GM12878 (cell line): ENCODE data around the gene PODXL2. TPM values are rescaled to one million over a fixed set of nuclear protein-coding genes. Genes with fewer than 3 reads are reported as not detected.

Experiments used
- ATAC-seq: fragments of 200-7000 bp; cut with Tn5 transposase; 3 replicates; pipeline ENCODE4 v1.9.1; 2020; ENCODE audit warnings: mild to moderate bottlenecking, moderate library complexity
- BruUV-seq: library from RNA; stranded (reverse); fragments of 400-500 nt; replicated peaks from 2 replicates; lab custom pipeline; 2021; lab: Mats Ljungman, UMichigan
- CTCF ChIA-PET: fragments of 300-600 bp; sonication (Branson Sonifier 250); formaldehyde crosslinking; extraction: SDS; loops from one replicate; lab custom pipeline; 2021; ENCODE audit warnings: inconsistent platforms; lab: Yijun Ruan, JAX
- POLR2A ChIA-PET: fragments of 350-600 bp; formaldehyde crosslinking; extraction: SDS; loops from one replicate; lab custom pipeline; 2021; ENCODE audit warnings: inconsistent platforms; lab: Charles Lee
- RAD21 ChIA-PET: fragments of 300-600 bp; sonication (Branson Sonifier 250); formaldehyde crosslinking; loops from one replicate; lab custom pipeline; 2023; ENCODE audit warnings: antibody characterized with exemption; ENCODE audit not compliant: unreplicated experiment; lab: Charles Lee
- SMC1A ChIA-PET: fragments of 300-600 bp; sonication (Branson Sonifier 250); formaldehyde crosslinking; loops from one replicate; lab custom pipeline; 2023; ENCODE audit not compliant: unreplicated experiment, uncharacterized antibody; lab: Charles Lee
- DNase-seq: peaks from one replicate; pipeline ENCODE4 v3.0.0-alpha.2; 2011; ENCODE audit warnings: low read depth, low spot score
- FAIRE-seq: peaks from 3 replicates; lab custom pipeline; 2011; peaks lifted over from hg19 to GRCh38; lab: Jason Lieb, UNC
- H2AFZ ChIP-seq: 2 replicates; pipeline ENCODE4 v1.6.0; 2011; ENCODE audit warnings: low read depth, low read length, control low read depth; ENCODE audit not compliant: control insufficient read depth
- H3K27ac ChIP-seq: 2 replicates; pipeline ENCODE4 v1.5.1; 2011; ENCODE audit warnings: control low read depth; ENCODE audit not compliant: control insufficient read depth, insufficient read depth
- H3K27me3 ChIP-seq, 2 experiments: replicated peaks in 1 of 2; 2 replicates each; pipeline versions ENCODE4 v1.6.0 to v1.6.1; 2011; ENCODE audit warnings: low read length in 1 of 2; ENCODE audit not compliant: control insufficient read depth in 2 of 2, insufficient read depth in 2 of 2
- H3K36me3 ChIP-seq, 2 experiments: 2 replicates each; pipeline ENCODE4 v1.5.1; 2011; ENCODE audit warnings: low read length in 1 of 2; ENCODE audit not compliant: control insufficient read depth in 2 of 2, insufficient read depth in 2 of 2
- H3K4me1 ChIP-seq: 2 replicates; pipeline ENCODE4 v1.6.1; 2011; ENCODE audit warnings: mild to moderate bottlenecking, low read length, moderate library complexity, mixed read lengths; ENCODE audit not compliant: control insufficient read depth, insufficient read depth
- H3K4me2 ChIP-seq: 2 replicates; pipeline ENCODE4 v1.6.0; 2011; ENCODE audit warnings: control low read depth; ENCODE audit not compliant: control insufficient read depth, insufficient read depth
- H3K4me3 ChIP-seq: fragments of 200-600 bp; sonication (generic); 2 replicates; pipeline ENCODE4 v1.5.1; 2016
- H3K79me2 ChIP-seq: 2 replicates; pipeline ENCODE4 v1.6.0; 2011; ENCODE audit warnings: low read length; ENCODE audit not compliant: control insufficient read depth, insufficient read depth
- H3K9ac ChIP-seq: 2 replicates; pipeline ENCODE4 v1.8.0; 2011; ENCODE audit warnings: low read length, control low read depth, mixed read lengths; ENCODE audit not compliant: control insufficient read depth, insufficient read depth
- H3K9me3 ChIP-seq: replicated peaks from 3 replicates; pipeline ENCODE4 v1.5.1; 2011; ENCODE audit warnings: mild to moderate bottlenecking, low read length; ENCODE audit not compliant: control insufficient read depth, insufficient read depth
- H4K20me1 ChIP-seq: 2 replicates; pipeline ENCODE4 v1.6.0; 2011; ENCODE audit not compliant: control insufficient read depth, insufficient read depth
- BHLHE40 ChIP-seq, 2 experiments: fragments of 450-650 bp in 1 of 2; IDR thresholded peaks; 2 replicates each; pipeline ENCODE4 v1.6.1; 2011 to 2017; ENCODE audit warnings: low read depth in 2 of 2, borderline replicate concordance in 1 of 2, improper control_type of control experiment in 1 of 2, low read length in 1 of 2, mild to moderate bottlenecking in 1 of 2
- DPF2 ChIP-seq: fragments of 450-650 bp; IDR thresholded peaks from 2 replicates; pipeline ENCODE4 v1.6.1; 2017; ENCODE audit warnings: mild to moderate bottlenecking
- EED ChIP-seq: sonication (generic); IDR thresholded peaks from 2 replicates; pipeline ENCODE4 v1.6.1; 2016; ENCODE audit warnings: antibody characterized with exemption, low read depth
- ETV6 ChIP-seq, 2 experiments: fragments of 450-650 bp in 1 of 2; IDR thresholded peaks in 1 of 2; conservative IDR thresholded peaks in 1 of 2; 2 replicates each; pipeline ENCODE4 v1.6.1; 2014; ENCODE audit warnings: antibody characterized with exemption in 1 of 2, borderline replicate concordance in 1 of 2, low read depth in 1 of 2, mild to moderate bottlenecking in 1 of 2, moderate library complexity in 1 of 2
- FOS ChIP-seq: IDR thresholded peaks from 3 replicates; pipeline ENCODE4 v1.6.1; 2011; ENCODE audit warnings: borderline replicate concordance; ENCODE audit not compliant: insufficient read length; ENCODE audit errors: extremely low read depth
- FOXK2 ChIP-seq: fragments of 450-650 bp; IDR thresholded peaks from 2 replicates; pipeline ENCODE4 v1.6.1; 2017; ENCODE audit warnings: mild to moderate bottlenecking, moderate library complexity
- HDAC6 ChIP-seq: fragments of 200-600 bp; sonication (generic); IDR thresholded peaks from one replicate; pipeline ENCODE4 v1.8.0; 2017; ENCODE audit warnings: antibody characterized with exemption; ENCODE audit not compliant: unreplicated experiment
- JUNB ChIP-seq: IDR thresholded peaks from 2 replicates; pipeline ENCODE4 v1.6.1; 2016; ENCODE audit warnings: antibody characterized with exemption, mild to moderate bottlenecking
- LARP7 ChIP-seq: fragments of 450-650 bp; IDR thresholded peaks from 2 replicates; pipeline ENCODE4 v1.6.1; 2017; ENCODE audit warnings: mild to moderate bottlenecking
- MLLT1 ChIP-seq: fragments of 450-650 bp; IDR thresholded peaks from 2 replicates; pipeline ENCODE4 v1.6.1; 2016; ENCODE audit warnings: mild to moderate bottlenecking
- MYC ChIP-seq: IDR thresholded peaks from 2 replicates; pipeline ENCODE4 v1.6.1; 2011; ENCODE audit warnings: mild to moderate bottlenecking, low read length, moderate library complexity, inconsistent platforms; ENCODE audit not compliant: insufficient read depth, insufficient replicate concordance, insufficient read length, severe bottlenecking
- NR2C1 ChIP-seq: fragments of 450-650 bp; IDR thresholded peaks from 2 replicates; pipeline ENCODE4 v1.6.1; 2017; ENCODE audit warnings: antibody characterized with exemption, mild to moderate bottlenecking, moderate library complexity
- SIX5 ChIP-seq: IDR thresholded peaks from 2 replicates; pipeline ENCODE4 v1.6.1; 2011; ENCODE audit warnings: mild to moderate bottlenecking, low read depth, low read length, moderate library complexity; ENCODE audit not compliant: severe bottlenecking
- SMARCA5 ChIP-seq: fragments of 450-650 bp; IDR thresholded peaks from 2 replicates; pipeline ENCODE4 v1.6.1; 2017; ENCODE audit warnings: mild to moderate bottlenecking
- SUZ12 ChIP-seq: fragments of 200-600 bp; sonication (generic); IDR thresholded peaks from one replicate; pipeline ENCODE4 v1.6.1; 2018; ENCODE audit warnings: antibody characterized with exemption, mild to moderate bottlenecking; ENCODE audit not compliant: unreplicated experiment
- TARDBP ChIP-seq: IDR thresholded peaks from 2 replicates; pipeline ENCODE4 v1.6.1; 2016; ENCODE audit warnings: borderline replicate concordance
- USF2 ChIP-seq: IDR thresholded peaks from 2 replicates; pipeline ENCODE4 v1.6.1; 2011; ENCODE audit warnings: low read depth, low read length, improper control_type of control experiment, borderline replicate concordance
- YBX1 ChIP-seq: fragments of 450-650 bp; IDR thresholded peaks from 2 replicates; pipeline ENCODE4 v1.6.1; 2016; ENCODE audit warnings: antibody characterized with exemption
- ZNF217 ChIP-seq: fragments of 450-650 bp; IDR thresholded peaks from 2 replicates; pipeline ENCODE4 v1.6.1; 2017; ENCODE audit warnings: antibody characterized with exemption, mild to moderate bottlenecking
- WGBS: methylation state at CpG from one replicate; pipeline ENCODE4 v1.1.6; 2016; ENCODE audit warnings: low lambda C conversion rate; ENCODE audit not compliant: insufficient replicate concordance, insufficient coverage; ENCODE audit errors: missing lambda C conversion rate; 5-methylcytosine and 5-hydroxymethylcytosine counted together
- in situ Hi-C: fragments of 300-500 bp; cut with MboI; formaldehyde crosslinking; loops from 9 replicates; pipeline ENCODE4 v1.14.3; 2018; ENCODE audit warnings: mixed read lengths
- intact Hi-C: fragments of 100-400 bp; cut with micrococcal nuclease; formaldehyde crosslinking; loops from one replicate; pipeline ENCODE4 v1.14.2; 2022; ENCODE audit not compliant: unreplicated experiment
- polyA plus RNA-seq, 11 experiments: library from polyadenylated mRNA; depleted of rRNA in 4 of 11; unstranded in 6 of 11; stranded (reverse) in 5 of 11; fragments of >200 nt; fragmentation: Nextera tagmentation in 4 of 11; fragmentation: Illumina TruSeq in 1 of 11; extraction: Ambion mirVana in 4 of 11; extraction: Trizol in 1 of 11; gene quantifications; 1 replicate in 1 of 11; 2 replicates in 10 of 11; pipeline versions ENCODE4 v1.2.1 to v1.2.3, GENCODE V29; 2011 to 2016; ENCODE audit warnings: inconsistent platforms in 2 of 11, missing spikeins in 2 of 11, low read depth in 1 of 11
- total RNA-seq, 4 experiments: library from RNA; depleted of rRNA in 3 of 4; stranded (reverse); fragments of >200 nt in 3 of 4; fragmentation: Illumina TruSeq in 1 of 4; extraction: Trizol in 1 of 4; gene quantifications; 2 replicates each; pipeline versions ENCODE4 v1.2.1 to v1.2.3, GENCODE V29; 2013 to 2021
- TF ChIP-seq, protein P1 (sequence below): fragments of 450-650 bp; IDR thresholded peaks from 2 replicates; pipeline ENCODE4 v1.6.1; 2016; ENCODE audit warnings: mild to moderate bottlenecking, moderate library complexity, borderline replicate concordance

Gene PODXL2
- total and polyA plus RNA-seq, 10 of the 15 experiments (the other 5 are each of a cell fraction or from before 2014, with no cell fraction given): 0.03 to 24.4 (median 13.6) TPM; not detected in 2

GRCh38 chr3:127714125-127714571, 85.2 kb downstream of the PODXL2 start:
- H3K27ac ChIP-seq: no peak overlapping the region
- BruUV-seq: no TSS peak
- H3K79me2 ChIP-seq: no peaks in the 10 kb centered on the region
- WGBS: 81% methylated on average over 10 of the region's 10 CpGs
- H3K27me3 ChIP-seq: no peaks in the 10 kb centered on the region
- no peak overlapping the region for H3K4me3 ChIP-seq
- TF ChIP-seq, protein P1, sequence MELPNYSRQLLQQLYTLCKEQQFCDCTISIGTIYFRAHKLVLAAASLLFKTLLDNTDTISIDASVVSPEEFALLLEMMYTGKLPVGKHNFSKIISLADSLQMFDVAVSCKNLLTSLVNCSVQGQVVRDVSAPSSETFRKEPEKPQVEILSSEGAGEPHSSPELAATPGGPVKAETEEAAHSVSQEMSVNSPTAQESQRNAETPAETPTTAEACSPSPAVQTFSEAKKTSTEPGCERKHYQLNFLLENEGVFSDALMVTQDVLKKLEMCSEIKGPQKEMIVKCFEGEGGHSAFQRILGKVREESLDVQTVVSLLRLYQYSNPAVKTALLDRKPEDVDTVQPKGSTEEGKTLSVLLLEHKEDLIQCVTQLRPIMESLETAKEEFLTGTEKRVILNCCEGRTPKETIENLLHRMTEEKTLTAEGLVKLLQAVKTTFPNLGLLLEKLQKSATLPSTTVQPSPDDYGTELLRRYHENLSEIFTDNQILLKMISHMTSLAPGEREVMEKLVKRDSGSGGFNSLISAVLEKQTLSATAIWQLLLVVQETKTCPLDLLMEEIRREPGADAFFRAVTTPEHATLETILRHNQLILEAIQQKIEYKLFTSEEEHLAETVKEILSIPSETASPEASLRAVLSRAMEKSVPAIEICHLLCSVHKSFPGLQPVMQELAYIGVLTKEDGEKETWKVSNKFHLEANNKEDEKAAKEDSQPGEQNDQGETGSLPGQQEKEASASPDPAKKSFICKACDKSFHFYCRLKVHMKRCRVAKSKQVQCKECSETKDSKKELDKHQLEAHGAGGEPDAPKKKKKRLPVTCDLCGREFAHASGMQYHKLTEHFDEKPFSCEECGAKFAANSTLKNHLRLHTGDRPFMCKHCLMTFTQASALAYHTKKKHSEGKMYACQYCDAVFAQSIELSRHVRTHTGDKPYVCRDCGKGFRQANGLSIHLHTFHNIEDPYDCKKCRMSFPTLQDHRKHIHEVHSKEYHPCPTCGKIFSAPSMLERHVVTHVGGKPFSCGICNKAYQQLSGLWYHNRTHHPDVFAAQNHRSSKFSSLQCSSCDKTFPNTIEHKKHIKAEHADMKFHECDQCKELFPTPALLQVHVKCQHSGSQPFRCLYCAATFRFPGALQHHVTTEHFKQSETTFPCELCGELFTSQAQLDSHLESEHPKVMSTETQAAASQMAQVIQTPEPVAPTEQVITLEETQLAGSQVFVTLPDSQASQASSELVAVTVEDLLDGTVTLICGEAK: no peak
- TF ChIP-seq BHLHE40 (IDR thresholded peaks at IDR 0.05; ENCODE audit: borderline replicate concordance in 1 of 2, low read depth in 2 of 2, low read length in 1 of 2) (no peak), MYC (no peak), SUZ12 (no peak), YBX1 (no peak), MLLT1 (no peak), FOS (no peak), HDAC6 (no peak), DPF2 (no peak), LARP7 (no peak), JUNB (no peak), TARDBP (no peak), FOXK2 (no peak), SIX5 (no peak), ZNF217 (no peak), USF2 (no peak), EED (no peak), NR2C1 (no peak), ETV6 (conservative IDR thresholded peaks at IDR 0.05 in 1 of 2, IDR thresholded peaks at IDR 0.05 in 1 of 2; ENCODE audit: borderline replicate concordance in 1 of 2, low read depth in 1 of 2) (no peak), SMARCA5 (no peak)
- ATAC-seq: no peak
- no peak overlapping the region for H3K9ac ChIP-seq
- no peak overlapping the region for H2AFZ ChIP-seq
- POLR2A ChIA-PET: no interaction called here
- peaks cover 29 to 60% of the 10 kb centered on the region in 2 experiments; a peak in 3 of 4 replicates for H3K36me3 ChIP-seq
- no peaks in the 10 kb centered on the region for H3K9me3 ChIP-seq
- no peak overlapping the region for H3K4me2 ChIP-seq
- intact Hi-C loops (no loop called here), in situ Hi-C loops (no loop called here)
- no peak for DNase-seq
- SMC1A ChIA-PET: no interaction called here
- CTCF ChIA-PET: no interaction called here
- RAD21 ChIA-PET: no interaction called here
- no peaks in the 10 kb centered on the region for H4K20me1 ChIP-seq
- H3K4me1 ChIP-seq: peaks cover 6% of the 10 kb centered on the region; the same call in 1 of the 2 replicates
- FAIRE-seq: no peak
